A673 (cell line): ENCODE results near the gene GADD45GIP1. TPM values are rescaled to one million over a fixed set of nuclear protein-coding genes. Genes with fewer than 3 reads are reported as not detected.

Experiments
- BruUV-seq: library from RNA; stranded (reverse); fragments of 400-500 nt; replicated peaks from 2 replicates; lab custom pipeline; 2021; lab: Mats Ljungman, UMichigan
- CTCF ChIA-PET: fragments of 300-600 bp; sonication (Branson Sonifier 250); formaldehyde crosslinking; loops from one replicate; lab custom pipeline; 2022; ENCODE audit warnings: antibody characterized with exemption; lab: Charles Lee
- POLR2A ChIA-PET: fragments of 300-600 bp; sonication (Branson Sonifier 250); formaldehyde crosslinking; loops from one replicate; lab custom pipeline; 2022; ENCODE audit warnings: antibody characterized with exemption; ENCODE audit not compliant: low non-redundant PET; lab: Charles Lee
- DNase-seq: peaks from one replicate; pipeline ENCODE4 v3.0.0-alpha.2; 2015; ENCODE audit warnings: low spot score
- H3K27ac ChIP-seq: fragments of 200-600 bp; sonication (generic); 2 replicates; pipeline ENCODE4 v1.5.1; 2016; ENCODE audit warnings: mixed run types, low read depth, mild to moderate bottlenecking, mixed read lengths, antibody characterized with exemption, low read length; ENCODE audit not compliant: poor library complexity, severe bottlenecking
- H3K27me3 ChIP-seq: fragments of 200-600 bp; sonication (generic); replicated peaks from 2 replicates; pipeline ENCODE4 v1.6.1; 2017; ENCODE audit warnings: mixed run types, low read depth, mild to moderate bottlenecking, mixed read lengths, antibody characterized with exemption, low read length; ENCODE audit not compliant: insufficient read depth, poor library complexity
- H3K36me3 ChIP-seq: fragments of 200-600 bp; sonication (generic); 2 replicates; pipeline ENCODE4 v1.6.1; 2016; ENCODE audit warnings: mixed run types, mild to moderate bottlenecking, mixed read lengths, antibody characterized with exemption, low read length; ENCODE audit not compliant: insufficient read depth, poor library complexity, severe bottlenecking
- H3K4me1 ChIP-seq: fragments of 200-600 bp; sonication (generic); 2 replicates; pipeline ENCODE4 v1.6.1; 2017; ENCODE audit warnings: mixed run types, mild to moderate bottlenecking, mixed read lengths, antibody characterized with exemption, low read length; ENCODE audit not compliant: insufficient read depth, poor library complexity, severe bottlenecking
- H3K4me3 ChIP-seq: fragments of 200-600 bp; sonication (generic); 2 replicates; pipeline ENCODE4 v1.5.1; 2016; ENCODE audit warnings: low read depth, mixed run types, mild to moderate bottlenecking, mixed read lengths, low read length; ENCODE audit not compliant: poor library complexity, severe bottlenecking
- H3K9me3 ChIP-seq: fragments of 200-600 bp; sonication (generic); 2 replicates; pipeline ENCODE4 v1.6.1; 2016; ENCODE audit warnings: mixed run types, low read depth, mild to moderate bottlenecking, mixed read lengths, antibody characterized with exemption, low read length; ENCODE audit not compliant: poor library complexity, severe bottlenecking
- CTCF ChIP-seq: fragments of 300-800, 200-600 bp; sonication (generic); conservative IDR thresholded peaks from 2 replicates; pipeline ENCODE4 v1.5.1; 2017; ENCODE audit warnings: low read depth, mild to moderate bottlenecking, antibody characterized with exemption, low read length, moderate library complexity, mixed read lengths
- EZH2 ChIP-seq: fragments of 200-600 bp; sonication (generic); IDR thresholded peaks from 2 replicates; pipeline ENCODE4 v1.6.1; 2017; ENCODE audit warnings: borderline replicate concordance, low read depth, mild to moderate bottlenecking, mixed read lengths, antibody characterized with exemption, low read length; ENCODE audit not compliant: poor library complexity, severe bottlenecking
- intact Hi-C: fragments of 100-400 bp; cut with micrococcal nuclease; formaldehyde crosslinking; loops from one replicate; pipeline ENCODE4 v1.10.0; 2022; ENCODE audit not compliant: unreplicated experiment
- total RNA-seq: library from RNA; stranded (reverse); gene quantifications from 2 replicates; pipeline ENCODE4 v1.2.3, GENCODE V29; 2021

The GADD45GIP1 gene
- total RNA-seq, 1 experiment from 2014 or later: 67.5 TPM

GRCh38 chr19:12949363-12950283 lies 7.4 kb downstream of the GADD45GIP1 start:
- H3K4me1 ChIP-seq: peaks cover 33% of the 10 kb centered on the region
- no peak for DNase-seq
- ChIA-PET CTCF (no interaction called here), POLR2A (no interaction called here)
- H3K9me3 ChIP-seq: no peaks in the 10 kb centered on the region
- no peak overlapping the region for H3K4me3 ChIP-seq
- H3K27me3 ChIP-seq: no peaks in the 10 kb centered on the region
- peaks cover 83% of the 10 kb centered on the region for H3K36me3 ChIP-seq
- TF ChIP-seq EZH2: no peak
- no peak for TF ChIP-seq CTCF
- intact Hi-C loops: no loop called here
- peak overlapping the region; percentile 27 for H3K27ac ChIP-seq
- no TSS peak for BruUV-seq

GRCh38 chr19:12948612-12949362 lies 8.2 kb downstream of the GADD45GIP1 start:
- no peak overlapping the region for H3K4me3 ChIP-seq
- no TSS peak for BruUV-seq
- no peaks in the 10 kb centered on the region for H3K27me3 ChIP-seq
- no peaks in the 10 kb centered on the region for H3K9me3 ChIP-seq
- H3K36me3 ChIP-seq: peaks cover 83% of the 10 kb centered on the region
- H3K4me1 ChIP-seq: peaks cover 27% of the 10 kb centered on the region
- H3K27ac ChIP-seq: no peak overlapping the region
- ChIA-PET CTCF (no interaction called here), POLR2A (no interaction called here)
- DNase-seq: no peak
- intact Hi-C loops: no loop called here
- TF ChIP-seq CTCF (no peak), EZH2 (no peak)

GRCh38 chr19:12947702-12948611 lies 9.1 kb downstream of the GADD45GIP1 start:
- ChIA-PET CTCF (interaction anchor here (0.6 kb wide), 1 partner anchor 20 kb away, joined by 5 read pairs; no protein-coding TSS in a partner anchor), POLR2A (no interaction called here)
- BruUV-seq: no TSS peak
- Histone ChIP-seq H3K27me3 (no peaks in the 10 kb centered on the region), H3K27ac (peak overlapping the region; percentile 97), H3K9me3 (no peaks in the 10 kb centered on the region), H3K4me3 (peak overlapping the region; percentile 98), H3K4me1 (peaks cover 19% of the 10 kb centered on the region), H3K36me3 (peaks cover 83% of the 10 kb centered on the region)
- intact Hi-C loops: no loop called here
- DNase-seq: no peak
- no peak for TF ChIP-seq EZH2
- TF ChIP-seq CTCF: no peak
